Activated gamma-delta T cell (primary cell): ENCODE results near the gene TGFB1I1.
"Not testable (repeated sequence)": the region's sequence is repeated elsewhere in the genome, so short reads cannot be mapped to it uniquely, and the experiment has no call there.

Experiments
- DNase-seq: peaks from one replicate; lab custom pipeline; 2025; lab: John Stamatoyannopoulos, UW

Gene TGFB1I1

DNA sequence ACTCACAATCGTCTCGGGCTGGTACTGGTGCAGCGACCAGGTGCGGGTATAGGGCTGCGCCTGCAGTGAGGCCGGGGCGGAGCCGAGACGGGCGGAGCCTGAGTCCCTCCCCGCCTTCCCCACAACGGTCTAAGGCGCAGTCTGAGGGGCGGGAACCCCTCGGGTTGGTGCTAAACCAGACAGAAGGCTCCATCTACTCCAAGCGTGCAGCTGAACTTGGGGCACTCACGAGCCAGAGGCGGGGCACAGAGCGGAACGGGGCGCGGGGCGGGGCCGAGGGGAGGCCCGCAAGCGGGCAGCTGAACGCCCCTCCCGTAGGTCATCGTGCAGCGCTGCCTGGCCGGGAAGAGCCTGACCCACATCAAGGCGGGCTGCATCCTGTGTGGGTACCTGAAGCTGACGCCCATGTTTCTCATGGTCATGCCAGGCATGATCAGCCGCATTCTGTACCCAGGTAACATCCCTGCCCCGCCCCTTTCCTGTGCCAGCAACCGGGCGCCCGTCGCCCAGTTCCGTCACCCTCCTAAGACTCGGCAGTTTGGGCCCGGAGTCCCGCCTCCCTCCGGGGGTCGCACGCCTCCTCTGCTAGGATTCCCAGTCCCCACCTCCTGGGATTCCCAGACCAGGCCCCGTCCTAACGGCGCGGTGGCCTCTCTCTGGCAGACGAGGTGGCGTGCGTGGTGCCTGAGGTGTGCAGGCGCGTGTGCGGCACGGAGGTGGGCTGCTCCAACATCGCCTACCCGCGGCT is 15.9 kb downstream of the TGFB1I1 start:
- peak; percentile 49 for DNase-seq

GRCh38 chr16:31488468-31489297 is 16.7 kb downstream of the TGFB1I1 start:
- DNase-seq: no peak

- DNase-seq: no peak
Observed at GRCh38 chr16:31489298-31489564, 17.3 kb downstream of the TGFB1I1 start.

DNA sequence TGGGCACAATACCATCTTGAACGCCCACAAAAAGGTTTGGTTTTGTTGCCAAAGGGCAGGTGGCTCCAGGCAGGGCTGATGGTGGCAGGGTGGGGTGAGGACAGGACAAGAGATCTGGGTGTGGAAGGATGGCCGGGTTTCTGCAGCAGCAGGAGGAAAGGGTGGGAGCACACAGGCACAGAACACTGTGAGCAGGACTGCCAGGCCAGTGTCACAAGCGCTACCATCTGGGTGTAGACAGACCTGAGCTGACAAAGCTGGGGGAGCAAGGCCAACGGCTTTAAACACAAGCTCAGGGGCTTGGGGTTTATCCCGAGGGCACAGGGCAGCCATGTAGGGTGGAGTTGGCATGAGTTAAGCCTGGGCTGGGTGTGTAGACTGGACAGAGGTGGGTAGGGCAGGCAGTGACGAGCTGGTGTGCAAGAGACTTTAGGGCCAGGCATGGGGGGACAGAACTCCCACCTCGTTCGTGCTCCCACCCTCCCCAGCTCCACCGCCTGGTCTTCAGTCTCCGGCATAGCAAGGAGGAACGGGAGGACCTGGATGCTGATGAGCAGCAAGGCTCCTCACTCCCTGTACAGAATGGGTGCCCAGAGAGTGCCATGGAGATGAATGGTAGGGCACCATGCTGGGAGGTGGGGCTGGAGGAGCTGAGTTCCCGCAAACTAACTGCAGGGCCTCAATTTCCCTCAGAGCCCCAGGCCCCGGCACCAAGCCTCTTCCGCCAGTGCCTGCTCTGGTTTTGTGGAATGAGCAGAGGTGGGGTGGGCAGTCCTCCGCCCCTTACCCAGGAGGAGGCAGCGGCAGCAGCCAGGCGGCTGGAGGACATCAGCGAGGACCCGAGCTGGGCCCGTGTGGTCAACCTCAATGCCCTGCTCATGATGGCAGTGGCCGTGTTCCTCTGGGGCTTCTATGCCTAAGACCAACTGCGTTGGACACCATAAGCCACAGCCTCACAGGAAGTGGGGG is 17.9 kb downstream of the TGFB1I1 start:
- no peak for DNase-seq

DNA sequence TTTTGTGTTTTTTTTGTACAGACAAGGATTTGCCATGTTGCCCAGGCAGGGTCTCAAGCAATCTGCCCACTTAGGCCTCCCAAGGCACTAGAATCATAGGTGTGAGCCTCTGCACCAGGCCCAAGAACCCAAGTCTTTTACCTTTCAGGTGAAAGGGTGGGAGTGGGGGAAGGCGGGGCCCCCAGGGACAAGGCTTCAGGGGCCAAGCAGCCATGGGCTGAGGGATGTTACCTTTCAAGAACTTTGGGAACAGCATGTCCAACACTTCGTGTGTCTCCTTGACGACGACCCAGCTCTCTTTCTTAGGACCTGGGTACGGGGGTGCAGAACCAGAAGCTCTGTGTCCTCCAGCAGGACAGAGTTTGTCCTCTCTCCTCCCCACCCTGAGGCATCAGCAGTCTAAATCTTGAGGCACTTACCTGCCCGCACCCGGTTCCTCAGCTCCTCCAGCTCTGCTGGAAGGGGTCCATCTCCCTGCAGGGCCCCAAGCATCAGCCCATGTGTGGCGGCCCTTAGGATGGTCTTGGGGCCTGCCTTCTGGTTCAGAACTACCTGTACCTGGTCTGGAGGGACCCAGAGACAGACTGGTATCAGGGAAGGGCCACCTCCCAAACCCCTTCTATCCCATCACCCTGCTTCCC is 19.9 kb downstream of the TGFB1I1 start:
- DNase-seq: no peak

DNA sequence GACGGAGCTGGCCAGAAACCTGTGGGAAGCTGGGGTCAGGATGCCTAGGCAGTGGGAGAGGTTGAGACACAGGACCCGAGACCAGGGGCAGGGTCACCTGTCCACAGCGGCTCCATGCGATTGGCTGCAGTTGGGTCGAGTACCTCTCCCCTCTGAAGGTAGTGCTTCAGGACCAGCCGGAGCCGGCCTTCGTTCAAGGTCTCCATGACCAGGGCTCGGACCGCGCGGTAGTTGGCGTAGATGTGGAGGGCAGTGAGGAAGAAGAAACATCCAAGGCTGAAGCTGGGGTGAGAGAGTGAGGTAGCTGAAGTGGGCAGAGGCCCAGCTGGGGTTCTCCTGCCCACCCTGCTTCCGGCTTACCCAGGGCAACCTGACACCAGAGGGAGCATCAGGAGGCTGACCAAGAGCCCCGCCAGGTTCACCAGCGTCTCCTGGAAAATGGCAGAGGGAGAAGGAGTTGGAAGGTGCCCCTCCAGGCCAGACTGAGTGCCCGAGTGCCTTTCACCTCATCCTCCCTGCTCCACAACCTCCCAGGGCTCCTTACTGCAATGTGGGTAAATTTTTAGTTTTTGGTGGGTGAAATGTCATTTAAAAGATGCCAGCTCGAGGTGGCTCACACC is 21.7 kb downstream of the TGFB1I1 start:
- no peak for DNase-seq

DNA sequence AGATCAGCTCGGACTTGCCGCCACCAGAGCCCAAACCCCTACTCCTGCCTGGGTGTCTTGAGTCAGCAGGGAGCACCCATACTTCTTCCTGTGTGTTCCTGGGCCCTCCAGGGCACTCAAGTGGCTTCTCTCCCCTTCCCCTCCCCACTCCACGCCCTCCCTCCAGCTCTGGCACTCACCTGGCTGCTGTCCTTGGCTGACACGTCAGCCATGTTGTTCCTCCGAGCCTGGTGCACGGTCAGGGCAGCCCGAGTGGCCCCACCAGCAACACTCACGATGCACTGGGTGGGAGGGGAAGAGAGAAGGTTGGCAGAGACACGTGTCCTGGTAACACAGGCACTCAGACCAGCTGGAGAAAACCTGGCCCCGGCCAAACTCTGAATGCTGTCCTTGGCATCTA is 24.7 kb downstream of the TGFB1I1 start:
- no peak for DNase-seq

DNA sequence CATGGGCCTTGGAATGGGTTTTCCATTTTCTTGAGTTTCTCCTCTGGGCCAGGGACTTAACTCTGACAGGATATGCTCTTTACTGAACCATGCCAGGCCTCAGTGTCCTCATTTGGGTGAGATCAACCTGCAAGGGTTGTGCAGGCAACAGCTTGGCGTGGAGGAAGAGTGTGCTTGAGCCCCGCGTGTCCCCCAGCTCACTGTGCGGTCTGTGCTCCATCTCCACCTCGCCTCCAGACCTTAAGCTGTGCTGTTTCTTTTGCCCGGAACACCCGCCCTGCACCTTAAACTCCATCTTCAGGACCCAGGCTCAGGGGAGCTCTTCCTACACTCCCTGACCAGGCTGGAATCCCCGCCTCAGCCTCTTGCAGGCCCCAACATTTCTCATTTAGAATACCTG is 26.5 kb downstream of the TGFB1I1 start:
- DNase-seq: no peak

DNA sequence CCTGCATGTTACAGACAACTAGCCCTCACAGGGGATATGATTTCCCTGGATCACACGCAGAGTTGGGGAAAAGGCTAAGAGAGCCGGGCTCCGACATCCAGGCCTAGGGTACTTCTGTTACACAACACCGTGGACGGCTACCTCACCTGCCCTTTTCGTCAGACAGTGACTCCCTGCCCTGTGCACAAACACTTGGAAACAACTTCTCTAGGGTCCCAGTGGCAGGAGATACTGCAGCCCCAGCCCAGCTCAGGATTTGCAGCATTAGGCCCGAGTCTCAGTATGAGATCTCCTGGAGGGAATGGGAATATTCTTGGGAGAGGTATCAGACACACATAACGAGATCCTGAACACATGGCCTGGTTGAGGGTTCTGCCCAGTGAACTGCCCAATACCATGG is 28.0 kb downstream of the TGFB1I1 start:
- no peak for DNase-seq

GRCh38 chr16:31501226-31501965 is 29.4 kb downstream of the TGFB1I1 start:
- no peak for DNase-seq

- no peak for DNase-seq
Observed at GRCh38 chr16:31501966-31502348, 30.0 kb downstream of the TGFB1I1 start.

GRCh38 chr16:31502981-31503380 is 31.0 kb downstream of the TGFB1I1 start:
- DNase-seq: no peak

- not testable (repeated sequence) for DNase-seq
Observed at GRCh38 chr16:31503555-31503954, 31.6 kb downstream of the TGFB1I1 start.

GRCh38 chr16:31504159-31504558 is 32.2 kb downstream of the TGFB1I1 start:
- no peak for DNase-seq

- DNase-seq: no peak
Observed at GRCh38 chr16:31505483-31505882, 33.5 kb downstream of the TGFB1I1 start.

GRCh38 chr16:31507617-31507928 is 35.6 kb downstream of the TGFB1I1 start:
- DNase-seq: no peak

DNA sequence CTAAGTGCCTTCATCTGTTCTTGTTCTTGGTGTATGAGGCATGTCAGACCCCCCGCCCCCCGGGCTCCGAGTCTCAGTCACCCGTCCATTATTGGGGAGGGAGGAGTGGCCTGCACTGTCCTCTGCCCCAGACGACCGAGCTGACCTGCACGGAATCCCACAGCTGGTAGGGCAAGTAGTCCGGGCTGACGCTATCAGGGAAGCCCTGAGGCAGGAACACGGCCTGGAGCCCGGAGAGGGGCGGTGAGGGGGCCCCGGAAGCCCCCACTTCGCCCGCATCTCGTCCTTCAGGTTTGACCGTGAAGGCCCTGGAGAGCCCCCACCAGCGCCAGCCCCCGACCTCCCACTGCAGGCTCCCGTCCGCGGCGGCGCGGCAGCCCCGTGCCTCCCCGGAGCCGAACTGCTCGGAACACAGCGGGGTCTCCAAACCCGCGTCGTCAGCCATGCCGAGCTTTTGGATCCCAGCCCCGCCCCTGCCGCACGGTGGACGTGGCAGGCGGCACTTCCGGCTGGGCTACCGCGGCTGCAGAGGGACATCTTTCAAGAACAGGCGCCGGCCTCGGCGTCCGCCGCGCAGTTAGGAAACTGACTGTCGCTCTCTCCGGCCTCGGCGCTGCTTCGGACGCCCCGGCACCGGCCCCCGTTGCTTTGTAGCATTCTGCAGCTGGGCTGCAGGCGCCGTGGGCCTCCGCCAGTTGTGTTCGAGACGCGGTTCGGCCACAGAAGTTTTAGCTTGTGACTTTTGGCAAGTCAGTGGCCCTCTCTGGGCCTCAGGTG is 36.2 kb downstream of the TGFB1I1 start, which contains the start of gene RUSF1:
Gene RUSF1, minus strand, starts transcription at position 463 of the 777 bp plus-strand sequence. Its CDS starts 18 bp downstream, at position 445.
- peak; percentile 71 for DNase-seq

GRCh38 chr16:31508706-31509195 is 36.8 kb downstream of the TGFB1I1 start:
- DNase-seq: no peak

GRCh38 chr16:31513126-31513525 is 41.2 kb downstream of the TGFB1I1 start:
- DNase-seq: no peak

GRCh38 chr16:31513884-31514283 is 41.9 kb downstream of the TGFB1I1 start:
- DNase-seq: no peak
